Measurements from ENCODE around the gene PTGES3. TPM values are rescaled to one million over a fixed set of nuclear protein-coding genes. Genes with fewer than 3 reads are reported as not detected.

Gene PTGES3
- total RNA-seq, 1 experiment from 2014 or later: 394 TPM

- TF ChIP-seq, protein P1, sequence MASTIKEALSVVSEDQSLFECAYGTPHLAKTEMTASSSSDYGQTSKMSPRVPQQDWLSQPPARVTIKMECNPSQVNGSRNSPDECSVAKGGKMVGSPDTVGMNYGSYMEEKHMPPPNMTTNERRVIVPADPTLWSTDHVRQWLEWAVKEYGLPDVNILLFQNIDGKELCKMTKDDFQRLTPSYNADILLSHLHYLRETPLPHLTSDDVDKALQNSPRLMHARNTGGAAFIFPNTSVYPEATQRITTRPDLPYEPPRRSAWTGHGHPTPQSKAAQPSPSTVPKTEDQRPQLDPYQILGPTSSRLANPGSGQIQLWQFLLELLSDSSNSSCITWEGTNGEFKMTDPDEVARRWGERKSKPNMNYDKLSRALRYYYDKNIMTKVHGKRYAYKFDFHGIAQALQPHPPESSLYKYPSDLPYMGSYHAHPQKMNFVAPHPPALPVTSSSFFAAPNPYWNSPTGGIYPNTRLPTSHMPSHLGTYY (CRISPR knock-in tag; IDR thresholded peaks at IDR 0.05): no peak
- TF ChIP-seq ZNF423 (CRISPR knock-in tag; IDR thresholded peaks at IDR 0.05) (no peak), ELF4 (CRISPR knock-in tag; IDR thresholded peaks at IDR 0.05; ENCODE audit: low read depth) (no peak), CREB1 (CRISPR knock-in tag; IDR thresholded peaks at IDR 0.05) (no peak), ATF1 (CRISPR knock-in tag; IDR thresholded peaks at IDR 0.05) (no peak), STAT6 (CRISPR knock-in tag; conservative IDR thresholded peaks at IDR 0.05; ENCODE audit: low read depth) (no peak), NFE2L1 (CRISPR knock-in tag; IDR thresholded peaks at IDR 0.05) (no peak), USF2 (CRISPR knock-in tag; IDR thresholded peaks at IDR 0.05) (0 out of 2 replicates have a peak, but pooled peaks have one; percentile 30), ZNF425 (CRISPR knock-in tag; conservative IDR thresholded peaks at IDR 0.05) (no peak), ZNF317 (CRISPR knock-in tag; IDR thresholded peaks at IDR 0.05; ENCODE audit: borderline replicate concordance, low read depth) (no peak), CDX4 (CRISPR knock-in tag; IDR thresholded peaks at IDR 0.05; ENCODE audit: borderline replicate concordance) (no peak), NR2C2 (CRISPR knock-in tag; IDR thresholded peaks at IDR 0.05) (peak; percentile 97)
- TF ChIP-seq, protein P2, sequence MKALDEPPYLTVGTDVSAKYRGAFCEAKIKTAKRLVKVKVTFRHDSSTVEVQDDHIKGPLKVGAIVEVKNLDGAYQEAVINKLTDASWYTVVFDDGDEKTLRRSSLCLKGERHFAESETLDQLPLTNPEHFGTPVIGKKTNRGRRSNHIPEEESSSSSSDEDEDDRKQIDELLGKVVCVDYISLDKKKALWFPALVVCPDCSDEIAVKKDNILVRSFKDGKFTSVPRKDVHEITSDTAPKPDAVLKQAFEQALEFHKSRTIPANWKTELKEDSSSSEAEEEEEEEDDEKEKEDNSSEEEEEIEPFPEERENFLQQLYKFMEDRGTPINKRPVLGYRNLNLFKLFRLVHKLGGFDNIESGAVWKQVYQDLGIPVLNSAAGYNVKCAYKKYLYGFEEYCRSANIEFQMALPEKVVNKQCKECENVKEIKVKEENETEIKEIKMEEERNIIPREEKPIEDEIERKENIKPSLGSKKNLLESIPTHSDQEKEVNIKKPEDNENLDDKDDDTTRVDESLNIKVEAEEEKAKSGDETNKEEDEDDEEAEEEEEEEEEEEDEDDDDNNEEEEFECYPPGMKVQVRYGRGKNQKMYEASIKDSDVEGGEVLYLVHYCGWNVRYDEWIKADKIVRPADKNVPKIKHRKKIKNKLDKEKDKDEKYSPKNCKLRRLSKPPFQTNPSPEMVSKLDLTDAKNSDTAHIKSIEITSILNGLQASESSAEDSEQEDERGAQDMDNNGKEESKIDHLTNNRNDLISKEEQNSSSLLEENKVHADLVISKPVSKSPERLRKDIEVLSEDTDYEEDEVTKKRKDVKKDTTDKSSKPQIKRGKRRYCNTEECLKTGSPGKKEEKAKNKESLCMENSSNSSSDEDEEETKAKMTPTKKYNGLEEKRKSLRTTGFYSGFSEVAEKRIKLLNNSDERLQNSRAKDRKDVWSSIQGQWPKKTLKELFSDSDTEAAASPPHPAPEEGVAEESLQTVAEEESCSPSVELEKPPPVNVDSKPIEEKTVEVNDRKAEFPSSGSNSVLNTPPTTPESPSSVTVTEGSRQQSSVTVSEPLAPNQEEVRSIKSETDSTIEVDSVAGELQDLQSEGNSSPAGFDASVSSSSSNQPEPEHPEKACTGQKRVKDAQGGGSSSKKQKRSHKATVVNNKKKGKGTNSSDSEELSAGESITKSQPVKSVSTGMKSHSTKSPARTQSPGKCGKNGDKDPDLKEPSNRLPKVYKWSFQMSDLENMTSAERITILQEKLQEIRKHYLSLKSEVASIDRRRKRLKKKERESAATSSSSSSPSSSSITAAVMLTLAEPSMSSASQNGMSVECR (CRISPR knock-in tag; IDR thresholded peaks at IDR 0.05; ENCODE audit: borderline replicate concordance): peak; percentile 63; the same call in 1 of the 2 replicates
- TF ChIP-seq, protein P3, sequence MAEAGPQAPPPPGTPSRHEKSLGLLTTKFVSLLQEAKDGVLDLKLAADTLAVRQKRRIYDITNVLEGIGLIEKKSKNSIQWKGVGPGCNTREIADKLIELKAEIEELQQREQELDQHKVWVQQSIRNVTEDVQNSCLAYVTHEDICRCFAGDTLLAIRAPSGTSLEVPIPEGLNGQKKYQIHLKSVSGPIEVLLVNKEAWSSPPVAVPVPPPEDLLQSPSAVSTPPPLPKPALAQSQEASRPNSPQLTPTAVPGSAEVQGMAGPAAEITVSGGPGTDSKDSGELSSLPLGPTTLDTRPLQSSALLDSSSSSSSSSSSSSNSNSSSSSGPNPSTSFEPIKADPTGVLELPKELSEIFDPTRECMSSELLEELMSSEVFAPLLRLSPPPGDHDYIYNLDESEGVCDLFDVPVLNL (CRISPR knock-in tag; IDR thresholded peaks at IDR 0.05; ENCODE audit: borderline replicate concordance, low read depth): no peak
These were observed 37.1 kb upstream of the PTGES3 start, which contains the start of gene NACA (continued) for GRCh38 chr12:56724972-56725722.
